Lower leg skin (tissue), 4 donors: ENCODE data around the gene SKIDA1. TPM values are rescaled to one million over a fixed set of nuclear protein-coding genes. Genes with fewer than 3 reads are reported as not detected.

Experiments used
- DNase-seq, 2 donors: peaks; one replicate each; pipeline ENCODE4 v3.0.0-alpha.2; 2019; ENCODE audit warnings: low spot score in 2 of 2
- H3K4me3 ChIP-seq: fragments of 200-600 bp; sonication (generic); 2 replicates; pipeline ENCODE4 v1.5.1; 2017; ENCODE audit warnings: mild to moderate bottlenecking, low read depth; ENCODE audit not compliant: poor library complexity, severe bottlenecking
- POLR2A ChIP-seq, 2 donors: fragments of 450-650 bp; IDR thresholded peaks; one replicate each; pipeline ENCODE4 v1.6.1; 2016 to 2017; ENCODE audit warnings: antibody characterized with exemption in 2 of 2, mild to moderate bottlenecking in 1 of 2, moderate library complexity in 1 of 2
- WGBS, 2 donors: methylation state at CpG; one replicate each; pipeline ENCODE4 v1.1.5; 2018; 5-methylcytosine and 5-hydroxymethylcytosine counted together
- intact Hi-C: fragments of 100-400 bp; cut with DNase I; formaldehyde crosslinking; loops from one replicate; pipeline ENCODE4 v1.15.0; 2023; ENCODE audit warnings: low total_unique reads
- total RNA-seq, 4 donors: library from RNA; depleted of rRNA; stranded (reverse); fragments of >200 nt; gene quantifications; one replicate each; pipeline ENCODE4 v1.1.0, GENCODE V29; 2016
- TF ChIP-seq, protein P1 (sequence below), 3 donors: fragments of 450-650 bp; IDR thresholded peaks; one replicate each; pipeline ENCODE4 v1.5.1; 2016; ENCODE audit warnings: antibody characterized with exemption in 3 of 3, mild to moderate bottlenecking in 3 of 3, moderate library complexity in 2 of 3

Gene SKIDA1
- total RNA-seq, 4 donors from 2014 or later = 0.38 to 1.4 (median 0.96) TPM

DNA sequence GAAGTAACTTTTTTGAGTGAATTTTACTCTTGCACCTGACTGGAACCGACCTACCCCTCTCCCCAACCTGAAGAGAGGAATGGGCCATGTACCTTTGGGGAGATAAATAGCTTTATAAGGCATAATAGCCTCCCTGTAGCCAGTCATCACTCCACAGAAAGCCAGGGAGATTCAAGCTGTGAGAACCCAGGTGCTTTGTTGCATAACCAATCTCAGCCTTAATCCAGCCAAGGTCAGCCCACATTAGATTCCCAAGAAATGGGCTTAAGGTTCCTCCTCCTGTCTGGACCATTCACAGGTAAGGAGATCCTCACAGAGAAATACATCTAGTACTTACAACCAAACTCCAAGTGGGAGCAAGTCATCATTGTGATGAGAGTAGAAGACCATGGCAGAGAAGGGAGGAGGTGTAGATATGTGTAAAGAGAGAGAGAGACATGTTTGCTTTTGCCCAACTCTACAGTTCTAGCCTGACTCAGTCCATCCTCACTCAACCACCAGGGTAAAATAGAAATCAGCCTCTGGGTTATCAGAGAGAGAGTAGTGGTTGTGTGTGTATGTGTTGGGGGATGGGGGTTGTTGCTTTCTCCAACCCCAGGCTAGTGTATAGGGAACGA, 23.6 kb downstream of the SKIDA1 start:
- TF ChIP-seq, protein P1, sequence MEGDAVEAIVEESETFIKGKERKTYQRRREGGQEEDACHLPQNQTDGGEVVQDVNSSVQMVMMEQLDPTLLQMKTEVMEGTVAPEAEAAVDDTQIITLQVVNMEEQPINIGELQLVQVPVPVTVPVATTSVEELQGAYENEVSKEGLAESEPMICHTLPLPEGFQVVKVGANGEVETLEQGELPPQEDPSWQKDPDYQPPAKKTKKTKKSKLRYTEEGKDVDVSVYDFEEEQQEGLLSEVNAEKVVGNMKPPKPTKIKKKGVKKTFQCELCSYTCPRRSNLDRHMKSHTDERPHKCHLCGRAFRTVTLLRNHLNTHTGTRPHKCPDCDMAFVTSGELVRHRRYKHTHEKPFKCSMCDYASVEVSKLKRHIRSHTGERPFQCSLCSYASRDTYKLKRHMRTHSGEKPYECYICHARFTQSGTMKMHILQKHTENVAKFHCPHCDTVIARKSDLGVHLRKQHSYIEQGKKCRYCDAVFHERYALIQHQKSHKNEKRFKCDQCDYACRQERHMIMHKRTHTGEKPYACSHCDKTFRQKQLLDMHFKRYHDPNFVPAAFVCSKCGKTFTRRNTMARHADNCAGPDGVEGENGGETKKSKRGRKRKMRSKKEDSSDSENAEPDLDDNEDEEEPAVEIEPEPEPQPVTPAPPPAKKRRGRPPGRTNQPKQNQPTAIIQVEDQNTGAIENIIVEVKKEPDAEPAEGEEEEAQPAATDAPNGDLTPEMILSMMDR (IDR thresholded peaks at IDR 0.05) = no peak
- no peak for TF ChIP-seq POLR2A (IDR thresholded peaks at IDR 0.05)
- intact Hi-C loops = no loop called here
- 97% methylated on average over 2 of the region's 2 CpGs for WGBS, 2 donors

DNA sequence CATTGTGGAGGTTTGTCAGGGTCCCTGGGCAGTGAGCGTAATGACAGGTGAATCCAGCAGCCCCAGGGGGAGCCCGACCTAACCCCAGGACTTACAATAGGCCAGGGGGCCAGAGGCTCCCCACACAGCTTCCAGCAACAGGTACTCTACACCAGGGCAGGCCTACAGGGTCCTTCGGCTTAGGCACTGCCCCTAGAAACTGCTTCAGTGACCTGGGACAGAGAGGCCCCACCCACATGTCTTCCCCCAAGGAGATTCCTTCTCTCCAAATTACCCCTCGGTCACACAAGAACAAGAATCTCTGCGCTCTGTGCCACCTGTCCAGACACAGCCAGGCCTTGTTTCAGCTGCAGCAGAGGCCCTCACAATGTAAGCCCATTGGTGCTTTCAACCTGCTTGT, 24.4 kb downstream of the SKIDA1 start:
- no peak overlapping the region for H3K4me3 ChIP-seq
- TF ChIP-seq, protein P1 (IDR thresholded peaks at IDR 0.05) = no peak
- no peak for TF ChIP-seq POLR2A (IDR thresholded peaks at IDR 0.05)
- intact Hi-C loops = no loop called here
- 97 to 98% methylated on average over 5 of the region's 5 CpGs for WGBS, 2 donors
- peak in 1 of 2 donors; percentile 72 for DNase-seq

More for the DNA sequence above, 23.6 kb downstream of the SKIDA1 start:
- peak in 1 of 2 donors; percentile 29 for DNase-seq
- no peak overlapping the region for H3K4me3 ChIP-seq

DNA sequence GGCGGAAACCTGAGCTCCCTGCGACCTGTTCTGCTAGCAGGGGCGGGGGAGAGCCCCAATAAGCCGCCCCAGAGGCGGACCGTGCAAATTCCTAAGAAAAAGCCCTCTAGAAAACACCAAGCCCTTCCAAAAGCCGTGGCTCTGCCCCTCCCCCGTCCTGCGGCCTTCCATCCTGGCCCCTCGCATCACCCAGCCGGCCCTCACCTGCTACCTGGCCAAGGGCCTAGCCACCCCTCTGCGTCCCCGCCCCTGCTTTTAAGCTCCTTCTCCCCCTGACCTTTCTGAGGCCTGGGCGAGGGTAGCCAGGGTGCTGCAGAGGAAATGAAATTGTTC, 24.9 kb downstream of the SKIDA1 start:
- no peak overlapping the region for H3K4me3 ChIP-seq
- intact Hi-C loops = no loop called here
- peak in 1 of 2 donors; percentile 83 for DNase-seq
- TF ChIP-seq, protein P1 (IDR thresholded peaks at IDR 0.05) = no peak
- 72 to 75% methylated on average over 14 of the region's 14 CpGs for WGBS, 2 donors

DNA sequence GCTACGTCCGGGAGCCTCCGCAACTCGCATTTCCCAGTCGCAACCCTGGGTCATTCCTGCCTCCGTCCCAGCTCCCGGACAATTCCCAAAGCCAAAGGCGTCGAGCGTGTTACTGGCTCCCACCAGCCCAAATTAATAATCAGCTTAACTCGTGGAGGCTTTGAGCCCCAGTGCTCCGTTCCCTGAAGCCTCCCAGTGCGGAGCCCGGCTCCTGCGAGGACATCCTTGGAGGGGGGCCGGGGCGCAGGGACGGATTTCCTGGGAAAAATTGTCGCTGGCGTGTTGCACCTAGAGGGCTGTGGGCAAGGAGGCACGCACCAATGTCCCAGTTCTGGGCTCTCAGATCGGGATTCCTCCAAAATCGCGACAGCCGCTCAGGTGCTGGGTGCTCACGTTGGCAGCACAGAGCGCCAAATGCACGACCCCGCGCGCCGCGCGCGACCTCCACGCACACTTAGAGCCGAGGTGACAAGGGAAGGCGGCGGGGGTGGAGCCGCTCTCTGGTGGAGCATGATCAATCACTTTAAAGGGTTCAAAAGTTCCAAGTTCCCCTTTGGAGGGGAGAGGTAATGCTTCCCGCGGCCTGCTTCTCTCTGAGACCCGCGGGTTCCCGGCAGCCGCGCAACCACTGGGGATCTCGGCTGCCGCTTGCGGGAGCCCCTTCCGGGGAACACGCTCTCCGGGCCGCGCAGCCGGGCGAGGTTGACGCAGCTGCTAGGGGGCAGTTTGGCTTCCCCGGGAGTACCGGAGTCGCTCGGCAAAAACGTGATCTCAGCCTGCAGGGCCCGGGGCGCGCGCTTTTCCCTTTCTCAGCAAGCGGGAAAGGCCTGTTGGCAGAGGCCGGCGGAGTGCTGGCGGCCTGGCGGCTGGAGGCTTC, 25.5 kb downstream of the SKIDA1 start:
- WGBS, 2 donors = 75 to 76% methylated on average over 67 to 71 of the region's 72 CpGs
- H3K4me3 ChIP-seq = no peak overlapping the region
- peak in 1 of 2 donors; percentile 81 for DNase-seq
- intact Hi-C loops = loop anchor here (5.0 to 10.0 kb wide), 2 partner anchors 215 to 452 kb away; no protein-coding TSS in a partner anchor
- no peak for TF ChIP-seq POLR2A (IDR thresholded peaks at IDR 0.05)
- TF ChIP-seq, protein P1 (IDR thresholded peaks at IDR 0.05) = no peak

DNA sequence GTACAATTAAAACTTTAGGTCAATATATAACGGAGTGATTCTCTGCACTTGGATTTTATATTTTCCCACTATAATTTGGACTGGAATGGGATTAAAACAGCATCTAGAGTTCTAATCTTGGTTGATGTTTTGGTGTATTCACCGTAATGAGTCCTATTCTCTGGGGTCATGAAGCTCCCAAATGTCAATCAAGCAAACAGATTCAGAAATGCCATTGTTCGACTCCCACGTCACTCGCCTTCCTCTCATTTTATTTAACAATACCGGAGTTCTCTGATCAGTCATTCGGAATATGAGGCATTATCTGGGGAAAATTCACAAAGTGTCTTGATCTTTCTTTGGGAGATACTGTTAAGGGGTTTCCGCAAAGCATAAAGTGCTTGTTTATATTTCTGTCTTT, 26.5 kb downstream of the SKIDA1 start:
- DNase-seq = peak in 1 of 2 donors; percentile 26
- intact Hi-C loops = loop anchor here (5.0 to 10.0 kb wide), 2 partner anchors 214 to 453 kb away; no protein-coding TSS in a partner anchor
- no peak overlapping the region for H3K4me3 ChIP-seq
- TF ChIP-seq POLR2A (IDR thresholded peaks at IDR 0.05) = no peak
- TF ChIP-seq, protein P1 (IDR thresholded peaks at IDR 0.05) = no peak
- 95 to 97% methylated on average over 8 of the region's 8 CpGs for WGBS, 2 donors
